Panc1 (cell line): Measurements from ENCODE around the gene CTR9. TPM values are rescaled to one million over a fixed set of nuclear protein-coding genes. Genes with fewer than 3 reads are reported as not detected.

ENCODE experiments used
- ATAC-seq: fragments of 200-7000 bp; cut with Tn5 transposase; 2 replicates; pipeline ENCODE4 v1.9.1; 2020; ENCODE audit warnings: mild to moderate bottlenecking, moderate library complexity
- BruUV-seq: library from RNA; stranded (reverse); fragments of 400-500 nt; replicated peaks from 2 replicates; lab custom pipeline; 2021; lab: Mats Ljungman, UMichigan
- CTCF ChIA-PET: fragments of 300-600 bp; sonication (Branson Sonifier 250); formaldehyde crosslinking; loops from one replicate; lab custom pipeline; 2022; ENCODE audit warnings: antibody characterized with exemption; lab: Charles Lee
- POLR2A ChIA-PET: fragments of 300-600 bp; sonication (Branson Sonifier 250); formaldehyde crosslinking; loops from one replicate; lab custom pipeline; 2022; ENCODE audit warnings: antibody characterized with exemption; lab: Charles Lee
- DNase-seq: peaks from one replicate; pipeline ENCODE4 v3.0.0-alpha.2; 2010; ENCODE audit warnings: low read depth, low spot score
- H3K27ac ChIP-seq: 2 replicates; pipeline ENCODE4 v1.5.1; 2011; ENCODE audit warnings: mild to moderate bottlenecking, low read length, inconsistent platforms
- H3K27me3 ChIP-seq: fragments of 200-500 bp; sonication (Bioruptor generic); 2 replicates; pipeline ENCODE4 v1.6.0; 2014; ENCODE audit warnings: low read length, inconsistent platforms; ENCODE audit not compliant: control insufficient read depth, insufficient read depth
- H3K36me3 ChIP-seq: fragments of 200-500 bp; sonication (Bioruptor generic); 2 replicates; pipeline ENCODE4 v1.5.1; 2014; ENCODE audit warnings: inconsistent platforms, mild to moderate bottlenecking, low read length, moderate library complexity; ENCODE audit not compliant: control insufficient read depth, insufficient read depth
- H3K4me1 ChIP-seq: 2 replicates; pipeline ENCODE4 v1.5.1; 2011; ENCODE audit warnings: inconsistent platforms, mild to moderate bottlenecking, low read length, moderate library complexity; ENCODE audit not compliant: control insufficient read depth, insufficient read depth
- H3K4me3 ChIP-seq, 2 experiments: 2 replicates each; pipeline ENCODE4 v1.5.1; 2011 to 2012; ENCODE audit warnings: low read depth in 2 of 2, low read length in 2 of 2, mild to moderate bottlenecking in 2 of 2, inconsistent platforms in 1 of 2, moderate library complexity in 1 of 2
- H3K9me3 ChIP-seq: fragments of 200-500 bp; sonication (Bioruptor generic); 2 replicates; pipeline ENCODE4 v1.5.1; 2014; ENCODE audit warnings: low read depth, mild to moderate bottlenecking, inconsistent platforms, low read length, moderate library complexity; ENCODE audit not compliant: control insufficient read depth, insufficient read depth
- CTCF ChIP-seq: fragments of 450-650 bp; IDR thresholded peaks from 2 replicates; pipeline ENCODE4 v1.5.1; 2017; ENCODE audit warnings: mild to moderate bottlenecking
- POLR2AphosphoS5 ChIP-seq: IDR thresholded peaks from 2 replicates; pipeline ENCODE4 v1.6.1; 2012; ENCODE audit warnings: mild to moderate bottlenecking, low read depth, low read length, moderate library complexity
- REST ChIP-seq, 2 experiments: IDR thresholded peaks; 2 replicates each; pipeline ENCODE4 v1.6.1; 2011 to 2012; ENCODE audit warnings: low read depth in 2 of 2, control low read depth in 1 of 2, low read length in 1 of 2, mild to moderate bottlenecking in 1 of 2, moderate library complexity in 1 of 2; ENCODE audit not compliant: insufficient read depth in 1 of 2
- SIN3A ChIP-seq: IDR thresholded peaks from 2 replicates; pipeline ENCODE4 v1.6.1; 2012; ENCODE audit warnings: low read depth, mild to moderate bottlenecking, low read length, moderate library complexity, borderline replicate concordance; ENCODE audit not compliant: insufficient read depth
- TCF7L2 ChIP-seq: IDR thresholded peaks from 2 replicates; pipeline ENCODE4 v1.6.1; 2011; ENCODE audit warnings: mild to moderate bottlenecking, low read depth, low read length, inconsistent platforms
- in situ Hi-C: cut with HindIII; loops from 2 replicates; pipeline ENCODE4 v1.10.0; 2016; ENCODE audit warnings: low sequenced_read_pairs, low pct_unique_long_range_greater_than_20kb
- intact Hi-C: fragments of 100-400 bp; cut with micrococcal nuclease; formaldehyde crosslinking; loops from one replicate; pipeline ENCODE4 v1.10.0; 2022; ENCODE audit not compliant: unreplicated experiment
- total RNA-seq: library from RNA; stranded (reverse); gene quantifications from one replicate; pipeline ENCODE4 v1.2.1, GENCODE V29; 2021; ENCODE audit not compliant: unreplicated experiment

CTR9 gene
- total RNA-seq, 1 experiment from 2014 or later: 60.1 TPM

- ATAC-seq (no peak), DNase-seq (no peak)
- H3K27ac ChIP-seq: no peak overlapping the region
- H3K27me3 ChIP-seq: peaks cover 3% of the 10 kb centered on the region; the same call in 1 of the 2 replicates
- BruUV-seq: no TSS peak
- TF ChIP-seq TCF7L2 (no peak), POLR2AphosphoS5 (no peak), REST (IDR thresholded peaks at IDR 0.05; ENCODE audit: insufficient read depth in 1 of 2, low read depth in 2 of 2, low read length in 1 of 2) (no peak), SIN3A (no peak), CTCF (no peak)
- intact Hi-C loops (no loop called here), in situ Hi-C loops (no loop called here)
- H3K9me3 ChIP-seq: no peaks in the 10 kb centered on the region
- ChIA-PET CTCF (no interaction called here), POLR2A (interaction anchor here (0.7 kb wide), 1 partner anchor 106 kb away, joined by 3 read pairs; no protein-coding TSS in a partner anchor)
- H3K4me3 ChIP-seq: no peak overlapping the region
- peaks cover 4% of the 10 kb centered on the region; the same call in 1 of the 2 replicates for H3K4me1 ChIP-seq
- H3K36me3 ChIP-seq: no peaks in the 10 kb centered on the region
Observed at GRCh38 chr11:10715571-10715970, 35.5 kb upstream of the CTR9 start.

- H3K4me1 ChIP-seq: peaks cover 4% of the 10 kb centered on the region; the same call in 1 of the 2 replicates
- CTCF ChIA-PET: no interaction called here
- no peak overlapping the region for H3K27ac ChIP-seq
- peaks cover 3% of the 10 kb centered on the region; the same call in 1 of the 2 replicates for H3K27me3 ChIP-seq
- intact Hi-C loops: no loop called here
- no peaks in the 10 kb centered on the region for H3K36me3 ChIP-seq
- no peaks in the 10 kb centered on the region for H3K9me3 ChIP-seq
- no peak overlapping the region for H3K4me3 ChIP-seq
- POLR2A ChIA-PET: interaction anchor here (0.7 kb wide), 1 partner anchor 105 kb away, joined by 3 read pairs; no protein-coding TSS in a partner anchor
- DNase-seq (no peak), ATAC-seq (no peak)
- no peak for TF ChIP-seq POLR2AphosphoS5
- no TSS peak for BruUV-seq
- in situ Hi-C loops: no loop called here
Observed at GRCh38 chr11:10716122-10716521, 34.9 kb upstream of the CTR9 start.

GRCh38 chr11:10716543-10717259, 34.3 kb upstream of the CTR9 start:
- in situ Hi-C loops: no loop called here
- CTCF ChIA-PET: no interaction called here
- DNase-seq: no peak
- no peak overlapping the region for H3K4me3 ChIP-seq
- no peak for TF ChIP-seq SIN3A
- no peak for TF ChIP-seq TCF7L2
- no peak overlapping the region for H3K27ac ChIP-seq
- no peaks in the 10 kb centered on the region for H3K9me3 ChIP-seq
- no peak for ATAC-seq
- intact Hi-C loops: no loop called here
- no TSS peak for BruUV-seq
- peaks cover 4% of the 10 kb centered on the region; the same call in 1 of the 2 replicates for H3K4me1 ChIP-seq
- POLR2A ChIA-PET: no interaction called here
- H3K27me3 ChIP-seq: peaks cover 3% of the 10 kb centered on the region; the same call in 1 of the 2 replicates
- H3K36me3 ChIP-seq: no peaks in the 10 kb centered on the region
